GM12878 (cell line): ENCODE results near the gene AGBL1. TPM values are rescaled to one million over a fixed set of nuclear protein-coding genes. Genes with fewer than 3 reads are reported as not detected.

Source experiments
- ATAC-seq: fragments of 200-7000 bp; cut with Tn5 transposase; 3 replicates; pipeline ENCODE4 v1.9.1; 2020; ENCODE audit warnings: mild to moderate bottlenecking, moderate library complexity
- BruUV-seq: library from RNA; stranded (reverse); fragments of 400-500 nt; replicated peaks from 2 replicates; lab custom pipeline; 2021; lab: Mats Ljungman, UMichigan
- CTCF ChIA-PET: fragments of 300-600 bp; sonication (Branson Sonifier 250); formaldehyde crosslinking; extraction: SDS; loops from one replicate; lab custom pipeline; 2021; ENCODE audit warnings: inconsistent platforms; lab: Yijun Ruan, JAX
- POLR2A ChIA-PET: fragments of 350-600 bp; formaldehyde crosslinking; extraction: SDS; loops from one replicate; lab custom pipeline; 2021; ENCODE audit warnings: inconsistent platforms; lab: Charles Lee
- RAD21 ChIA-PET: fragments of 300-600 bp; sonication (Branson Sonifier 250); formaldehyde crosslinking; loops from one replicate; lab custom pipeline; 2023; ENCODE audit warnings: antibody characterized with exemption; ENCODE audit not compliant: unreplicated experiment; lab: Charles Lee
- SMC1A ChIA-PET: fragments of 300-600 bp; sonication (Branson Sonifier 250); formaldehyde crosslinking; loops from one replicate; lab custom pipeline; 2023; ENCODE audit not compliant: unreplicated experiment, uncharacterized antibody; lab: Charles Lee
- DNase-seq: peaks from one replicate; pipeline ENCODE4 v3.0.0-alpha.2; 2011; ENCODE audit warnings: low read depth, low spot score
- FAIRE-seq: peaks from 3 replicates; lab custom pipeline; 2011; peaks lifted over from hg19 to GRCh38; lab: Jason Lieb, UNC
- H2AFZ ChIP-seq: 2 replicates; pipeline ENCODE4 v1.6.0; 2011; ENCODE audit warnings: low read depth, low read length, control low read depth; ENCODE audit not compliant: control insufficient read depth
- H3K27ac ChIP-seq: 2 replicates; pipeline ENCODE4 v1.5.1; 2011; ENCODE audit warnings: control low read depth; ENCODE audit not compliant: control insufficient read depth, insufficient read depth
- H3K27me3 ChIP-seq, 2 experiments: replicated peaks in 1 of 2; 2 replicates each; pipeline versions ENCODE4 v1.6.0 to v1.6.1; 2011; ENCODE audit warnings: low read length in 1 of 2; ENCODE audit not compliant: control insufficient read depth in 2 of 2, insufficient read depth in 2 of 2
- H3K36me3 ChIP-seq, 2 experiments: 2 replicates each; pipeline ENCODE4 v1.5.1; 2011; ENCODE audit warnings: low read length in 1 of 2; ENCODE audit not compliant: control insufficient read depth in 2 of 2, insufficient read depth in 2 of 2
- H3K4me1 ChIP-seq: 2 replicates; pipeline ENCODE4 v1.6.1; 2011; ENCODE audit warnings: mild to moderate bottlenecking, low read length, moderate library complexity, mixed read lengths; ENCODE audit not compliant: control insufficient read depth, insufficient read depth
- H3K4me2 ChIP-seq: 2 replicates; pipeline ENCODE4 v1.6.0; 2011; ENCODE audit warnings: control low read depth; ENCODE audit not compliant: control insufficient read depth, insufficient read depth
- H3K4me3 ChIP-seq: fragments of 200-600 bp; sonication (generic); 2 replicates; pipeline ENCODE4 v1.5.1; 2016
- H3K79me2 ChIP-seq: 2 replicates; pipeline ENCODE4 v1.6.0; 2011; ENCODE audit warnings: low read length; ENCODE audit not compliant: control insufficient read depth, insufficient read depth
- H3K9ac ChIP-seq: 2 replicates; pipeline ENCODE4 v1.8.0; 2011; ENCODE audit warnings: low read length, control low read depth, mixed read lengths; ENCODE audit not compliant: control insufficient read depth, insufficient read depth
- H3K9me3 ChIP-seq: replicated peaks from 3 replicates; pipeline ENCODE4 v1.5.1; 2011; ENCODE audit warnings: mild to moderate bottlenecking, low read length; ENCODE audit not compliant: control insufficient read depth, insufficient read depth
- H4K20me1 ChIP-seq: 2 replicates; pipeline ENCODE4 v1.6.0; 2011; ENCODE audit not compliant: control insufficient read depth, insufficient read depth
- BCL11A ChIP-seq: IDR thresholded peaks from 2 replicates; pipeline ENCODE4 v1.6.1; 2011; ENCODE audit warnings: low read depth, low read length
- BCLAF1 ChIP-seq: fragments of 450-650 bp; IDR thresholded peaks from 2 replicates; pipeline ENCODE4 v1.6.1; 2017; ENCODE audit warnings: antibody characterized with exemption, mild to moderate bottlenecking, moderate library complexity
- CREB1 ChIP-seq: IDR thresholded peaks from 2 replicates; pipeline ENCODE4 v1.6.1; 2012; ENCODE audit warnings: low read depth, mild to moderate bottlenecking, inconsistent platforms
- CUX1 ChIP-seq: IDR thresholded peaks from 2 replicates; pipeline ENCODE4 v1.6.1; 2012; ENCODE audit warnings: improper control_type of control experiment, low read depth, low read length; ENCODE audit not compliant: insufficient replicate concordance
- MAX ChIP-seq: IDR thresholded peaks from 2 replicates; pipeline ENCODE4 v1.6.1; 2012; ENCODE audit warnings: low read depth, low read length, improper control_type of control experiment
- MEF2B ChIP-seq: fragments of 450-650 bp; IDR thresholded peaks from 2 replicates; pipeline ENCODE4 v1.6.1; 2018; ENCODE audit warnings: mild to moderate bottlenecking, moderate library complexity; ENCODE audit not compliant: partially characterized antibody, poor library complexity, severe bottlenecking
- NFYB ChIP-seq: IDR thresholded peaks from 2 replicates; pipeline ENCODE4 v1.6.1; 2011; ENCODE audit warnings: low read depth, mild to moderate bottlenecking, low read length, improper control_type of control experiment, moderate library complexity; ENCODE audit not compliant: insufficient read depth
- POLR2A ChIP-seq: IDR thresholded peaks from 2 replicates; pipeline ENCODE4 v1.6.1; 2011; ENCODE audit warnings: low read depth, mild to moderate bottlenecking, low read length
- TBL1XR1 ChIP-seq: IDR thresholded peaks from 2 replicates; pipeline ENCODE4 v1.6.1; 2012; ENCODE audit warnings: low read depth, low read length, improper control_type of control experiment
- ZBTB4 ChIP-seq: fragments of 450-650 bp; formaldehyde crosslinking; IDR thresholded peaks from 2 replicates; pipeline ENCODE4 v1.4.0; 2022; ENCODE audit warnings: mild to moderate bottlenecking, moderate library complexity
- ZNF384 ChIP-seq: IDR thresholded peaks from 2 replicates; pipeline ENCODE4 v1.6.1; 2012; ENCODE audit warnings: low read depth, mild to moderate bottlenecking, low read length, improper control_type of control experiment, borderline replicate concordance
- WGBS: methylation state at CpG from one replicate; pipeline ENCODE4 v1.1.6; 2016; ENCODE audit warnings: low lambda C conversion rate; ENCODE audit not compliant: insufficient replicate concordance, insufficient coverage; ENCODE audit errors: missing lambda C conversion rate; 5-methylcytosine and 5-hydroxymethylcytosine counted together
- in situ Hi-C: fragments of 300-500 bp; cut with MboI; formaldehyde crosslinking; loops from 9 replicates; pipeline ENCODE4 v1.14.3; 2018; ENCODE audit warnings: mixed read lengths
- intact Hi-C: fragments of 100-400 bp; cut with micrococcal nuclease; formaldehyde crosslinking; loops from one replicate; pipeline ENCODE4 v1.14.2; 2022; ENCODE audit not compliant: unreplicated experiment
- polyA plus RNA-seq, 11 experiments: library from polyadenylated mRNA; depleted of rRNA in 4 of 11; unstranded in 6 of 11; stranded (reverse) in 5 of 11; fragments of >200 nt; fragmentation: Nextera tagmentation in 4 of 11; fragmentation: Illumina TruSeq in 1 of 11; extraction: Ambion mirVana in 4 of 11; extraction: Trizol in 1 of 11; gene quantifications; 1 replicate in 1 of 11; 2 replicates in 10 of 11; pipeline versions ENCODE4 v1.2.1 to v1.2.3, GENCODE V29; 2011 to 2016; ENCODE audit warnings: inconsistent platforms in 2 of 11, missing spikeins in 2 of 11, low read depth in 1 of 11
- total RNA-seq, 4 experiments: library from RNA; depleted of rRNA in 3 of 4; stranded (reverse); fragments of >200 nt in 3 of 4; fragmentation: Illumina TruSeq in 1 of 4; extraction: Trizol in 1 of 4; gene quantifications; 2 replicates each; pipeline versions ENCODE4 v1.2.1 to v1.2.3, GENCODE V29; 2013 to 2021

The AGBL1 gene
- total and polyA plus RNA-seq, 10 of the 15 experiments (the other 5 are each of a cell fraction or from before 2014, with no cell fraction given) = not detected

GRCh38 chr15:86425746-86426145, 346.1 kb downstream of the AGBL1 start:
- H3K79me2 ChIP-seq = no peaks in the 10 kb centered on the region
- no peaks in the 10 kb centered on the region for H3K36me3 ChIP-seq
- ChIA-PET CTCF (no interaction called here), SMC1A (interaction anchor here (1.0 kb wide), 1 partner anchor 10 kb away, joined by 3 read pairs; no protein-coding TSS in a partner anchor), POLR2A (no interaction called here), RAD21 (no interaction called here)
- no peaks in the 10 kb centered on the region for H3K9me3 ChIP-seq
- no peak overlapping the region for H2AFZ ChIP-seq
- ATAC-seq = no peak
- H4K20me1 ChIP-seq = no peaks in the 10 kb centered on the region
- intact Hi-C loops (no loop called here), in situ Hi-C loops (no loop called here)
- TF ChIP-seq TBL1XR1 (no peak), NFYB (no peak), BCL11A (no peak), ZNF384 (no peak), CREB1 (no peak), BCLAF1 (no peak), MAX (no peak), ZBTB4 (CRISPR knock-in tag) (no peak), MEF2B (no peak), CUX1 (no peak), POLR2A (no peak)
- no TSS peak for BruUV-seq
- H3K27ac ChIP-seq = no peak overlapping the region
- no peak overlapping the region for H3K4me3 ChIP-seq
- no peak for DNase-seq
- no peak for FAIRE-seq
- no peaks in the 10 kb centered on the region for H3K4me1 ChIP-seq
- no peaks in the 10 kb centered on the region for H3K27me3 ChIP-seq
- WGBS = 41% methylated on average over 3 of the region's 3 CpGs
- no peak overlapping the region for H3K9ac ChIP-seq
- no peak overlapping the region for H3K4me2 ChIP-seq
